Endothelial cell of umbilical vein (primary cell): ENCODE results near the gene CBLL1. TPM values are rescaled to one million over a fixed set of nuclear protein-coding genes. Genes with fewer than 3 reads are reported as not detected.

Experiments
- BruUV-seq: library from RNA; stranded (reverse); fragments of 400-500 nt; replicated peaks from 2 replicates; lab custom pipeline; 2021; lab: Mats Ljungman, UMichigan
- CTCF ChIA-PET: fragments of 300-600, 350-600 bp; sonication (Branson Sonifier 250); formaldehyde crosslinking; loops from one replicate; lab custom pipeline; 2021; ENCODE audit warnings: antibody characterized with exemption, inconsistent platforms; lab: Charles Lee
- POLR2A ChIA-PET: fragments of 300-600, 350-600 bp; sonication (Branson Sonifier 250); formaldehyde crosslinking; loops from one replicate; lab custom pipeline; 2021; ENCODE audit warnings: antibody characterized with exemption, inconsistent platforms; lab: Charles Lee
- DNase-seq: peaks from one replicate; pipeline ENCODE4 v3.0.0-alpha.2; 2011; ENCODE audit warnings: low read depth, low spot score
- FAIRE-seq: peaks from 2 replicates; lab custom pipeline; 2011; peaks lifted over from hg19 to GRCh38; lab: Jason Lieb, UNC
- H2AFZ ChIP-seq: 2 replicates; pipeline ENCODE4 v1.6.0; 2012; ENCODE audit warnings: low read depth, low read length, control low read depth, inconsistent platforms
- H3K27ac ChIP-seq: 2 replicates; pipeline ENCODE4 v1.5.1; 2011; ENCODE audit warnings: low read depth, mild to moderate bottlenecking, control low read depth, low read length, moderate library complexity; ENCODE audit not compliant: insufficient read depth
- H3K27me3 ChIP-seq, 2 experiments: 2 replicates each; pipeline versions ENCODE4 v1.6.0 to v1.6.1; 2011; ENCODE audit warnings: low read length in 2 of 2, mixed read lengths in 1 of 2; ENCODE audit not compliant: control insufficient read depth in 2 of 2, insufficient read depth in 2 of 2
- H3K36me3 ChIP-seq, 2 experiments: 2 replicates in 1 of 2; 3 replicates in 1 of 2; pipeline ENCODE4 v1.5.1; 2011; ENCODE audit warnings: low read length in 2 of 2, mild to moderate bottlenecking in 1 of 2, moderate library complexity in 1 of 2; ENCODE audit not compliant: control insufficient read depth in 2 of 2, insufficient read depth in 2 of 2; ENCODE audit errors: extremely low read depth in 1 of 2
- H3K4me1 ChIP-seq: 3 replicates; pipeline ENCODE4 v1.5.1; 2011; ENCODE audit warnings: mild to moderate bottlenecking, low read length; ENCODE audit not compliant: control insufficient read depth, insufficient read depth; ENCODE audit errors: extremely low read depth
- H3K4me2 ChIP-seq: 2 replicates; pipeline ENCODE4 v1.6.1; 2011; ENCODE audit warnings: low read length, control low read depth, mixed read lengths; ENCODE audit not compliant: insufficient read depth
- H3K4me3 ChIP-seq, 3 experiments: fragments of 200-600 bp in 1 of 3; sonication (generic), shearing (Covaris generic) in 1 of 3; replicated peaks in 1 of 3; 2 replicates each; pipeline ENCODE4 v1.5.1; 2011 to 2016; ENCODE audit warnings: control low read depth in 3 of 3, low read length in 3 of 3, mild to moderate bottlenecking in 2 of 3, inconsistent platforms in 1 of 3, low read depth in 1 of 3, moderate library complexity in 1 of 3; ENCODE audit not compliant: insufficient read depth in 1 of 3
- H3K79me2 ChIP-seq: 2 replicates; pipeline ENCODE4 v1.6.0; 2012; ENCODE audit warnings: low read length, inconsistent platforms; ENCODE audit not compliant: control insufficient read depth, insufficient read depth
- H3K9ac ChIP-seq: replicated peaks from 2 replicates; pipeline ENCODE3; 2011; ENCODE audit warnings: low read length, control low read depth; ENCODE audit not compliant: insufficient read depth; ENCODE audit errors: extremely low read depth
- H3K9me1 ChIP-seq: replicated peaks from 3 replicates; pipeline ENCODE4 v1.6.0; 2011; ENCODE audit warnings: mild to moderate bottlenecking, low read length; ENCODE audit not compliant: control insufficient read depth, insufficient read depth; ENCODE audit errors: extremely low read depth
- H3K9me3 ChIP-seq: replicated peaks from 2 replicates; pipeline ENCODE4 v1.5.1; 2012; ENCODE audit warnings: low read length, inconsistent platforms; ENCODE audit not compliant: control insufficient read depth, insufficient read depth
- H4K20me1 ChIP-seq: replicated peaks from 2 replicates; pipeline ENCODE3; 2011; ENCODE audit warnings: mild to moderate bottlenecking, low read length; ENCODE audit not compliant: control insufficient read depth, insufficient read depth; ENCODE audit errors: extremely low read depth
- CTCF ChIP-seq, 2 donors: IDR thresholded peaks; 1 replicate in 1 of 2; 2 replicates in 1 of 2; pipeline ENCODE4 v1.5.1; 2011; ENCODE audit warnings: low read length in 2 of 2, mild to moderate bottlenecking in 2 of 2, moderate library complexity in 2 of 2, control low read depth in 1 of 2, inconsistent platforms in 1 of 2, low read depth in 1 of 2; ENCODE audit not compliant: insufficient read depth in 1 of 2; ENCODE audit errors: extremely low read depth in 1 of 2
- EZH2 ChIP-seq: IDR thresholded peaks from 2 replicates; pipeline ENCODE4 v1.6.1; 2012; ENCODE audit warnings: borderline replicate concordance, low read depth, mild to moderate bottlenecking, moderate library complexity, low read length, inconsistent platforms; ENCODE audit not compliant: severe bottlenecking
- FOS ChIP-seq: IDR thresholded peaks from 2 replicates; pipeline ENCODE4 v1.6.1; 2011; ENCODE audit warnings: mild to moderate bottlenecking, low read length, moderate library complexity, borderline replicate concordance; ENCODE audit not compliant: insufficient read depth
- GATA2 ChIP-seq: IDR thresholded peaks from 2 replicates; pipeline ENCODE4 v1.7.0; 2011; ENCODE audit warnings: low read depth, mild to moderate bottlenecking, moderate library complexity, mixed read lengths, low read length; ENCODE audit not compliant: insufficient read length, insufficient read depth
- JUN ChIP-seq: IDR thresholded peaks from 2 replicates; pipeline ENCODE4 v1.6.1; 2011; ENCODE audit warnings: borderline replicate concordance, low read depth; ENCODE audit not compliant: insufficient read length, insufficient read depth
- MAX ChIP-seq: IDR thresholded peaks from 2 replicates; pipeline ENCODE4 v1.6.1; 2011; ENCODE audit not compliant: insufficient read depth, insufficient read length
- MYC ChIP-seq: IDR thresholded peaks from one replicate; pipeline ENCODE4 v1.6.1; 2011; ENCODE audit warnings: mild to moderate bottlenecking, low read depth, low read length
- POLR2A ChIP-seq: IDR thresholded peaks from 2 replicates; pipeline ENCODE4 v1.6.1; 2012; ENCODE audit warnings: low read depth, mild to moderate bottlenecking, control low read depth, low read length
- POLR2AphosphoS5 ChIP-seq: IDR thresholded peaks from 2 replicates; pipeline ENCODE4 v1.6.1; 2012; ENCODE audit warnings: low read depth, mild to moderate bottlenecking, control low read depth, low read length, moderate library complexity; ENCODE audit not compliant: insufficient read depth
- dilution Hi-C: fragments of 300-500 bp; cut with MboI; formaldehyde crosslinking; loops from one replicate; pipeline ENCODE4 v1.15.0; 2019; ENCODE audit warnings: low sequenced_read_pairs; ENCODE audit not compliant: extremely low pct_ligation_motif_present
- intact Hi-C: fragments of 100-400 bp; cut with micrococcal nuclease; formaldehyde crosslinking; loops from one replicate; pipeline ENCODE4 v1.10.0; 2022
- polyA plus RNA-seq, 4 experiments: library from polyadenylated mRNA; depleted of rRNA in 3 of 4; stranded (reverse) in 3 of 4; unstranded in 1 of 4; fragments of >200 nt; gene quantifications; 2 replicates each; pipeline versions ENCODE4 v1.2.1 to v1.2.3, GENCODE V29; 2011 to 2012; ENCODE audit warnings: missing spikeins in 1 of 4
- total RNA-seq: library from RNA; stranded (reverse); gene quantifications from 2 replicates; pipeline ENCODE4 v1.2.3, GENCODE V29; 2021

CBLL1 gene
- total and polyA plus RNA-seq, 2 donors (not counting 3 experiments of a cell fraction or from before 2014, with no cell fraction given), result 23.1 to 30.6 TPM

GRCh38 chr7:107810626-107811025 is 66.7 kb downstream of the CBLL1 start:
- ChIA-PET CTCF (no interaction called here), POLR2A (no interaction called here)
- intact Hi-C loops, result no loop called here
- Histone ChIP-seq H3K4me2 (no peak overlapping the region), H3K4me3 (no peak overlapping the region), H3K9ac (no peak overlapping the region), H3K9me3 (no peaks in the 10 kb centered on the region), H3K27me3 (peaks cover 0 to 2% of the 10 kb centered on the region in 2 experiments), H3K79me2 (no peaks in the 10 kb centered on the region), H3K9me1 (no peaks in the 10 kb centered on the region), H2AFZ (no peak overlapping the region), H3K36me3 (no peaks in the 10 kb centered on the region), H4K20me1 (no peaks in the 10 kb centered on the region), H3K4me1 (no peaks in the 10 kb centered on the region), H3K27ac (no peak overlapping the region)
- no peak for DNase-seq
- FAIRE-seq, result no peak
- no TSS peak for BruUV-seq
- dilution Hi-C loops, result no loop called here
- no peak for TF ChIP-seq MAX
- TF ChIP-seq GATA2, result no peak
- TF ChIP-seq POLR2AphosphoS5, result no peak
- TF ChIP-seq POLR2A, result no peak
- TF ChIP-seq EZH2, result no peak
- TF ChIP-seq JUN, result no peak
- no peak for TF ChIP-seq CTCF (IDR thresholded peaks at IDR 0.05; ENCODE audit: extremely low read depth in 1 of 2, insufficient read depth in 1 of 2, low read depth in 1 of 2, low read length in 2 of 2)
- no peak for TF ChIP-seq FOS
- no peak for TF ChIP-seq MYC

Other genes with a start within 250 kb of the CBLL1 start
- 42.4 and 45.3 TPM in 2 replicates for gene COG5, start 180.2 kb upstream of the CBLL1 start, total RNA-seq
- 18.0 and 18.8 TPM in 2 replicates for gene COG5, start 180.2 kb upstream of the CBLL1 start, polyA plus RNA-seq
- 9.6 and 9.8 TPM in 2 replicates for gene DUS4L, start 180.2 kb upstream of the CBLL1 start, total RNA-seq
- 1.7 and 2.5 TPM in 2 replicates for gene DUS4L, start 180.2 kb upstream of the CBLL1 start, polyA plus RNA-seq
- gene BCAP29, start 163.9 kb upstream of the CBLL1 start, total RNA-seq, result 162 and 175 TPM in 2 replicates
- 53.1 and 122 TPM in 2 replicates for gene BCAP29, start 163.9 kb upstream of the CBLL1 start, polyA plus RNA-seq
- 0.77 and 1.3 TPM in 2 replicates for gene SLC26A4, start 83.3 kb upstream of the CBLL1 start, total RNA-seq
- gene SLC26A4, start 83.3 kb upstream of the CBLL1 start, polyA plus RNA-seq, result 0.49 and 0.79 TPM in 2 replicates
- not detected in 2 replicates for gene SLC26A3, start 59.1 kb downstream of the CBLL1 start, total RNA-seq
- not detected in 2 replicates for gene SLC26A3, start 59.1 kb downstream of the CBLL1 start, polyA plus RNA-seq
- 61.7 and 77.4 TPM in 2 replicates for gene DLD, start 147.0 kb downstream of the CBLL1 start, total RNA-seq
- 72.0 and 95.0 TPM in 2 replicates for gene DLD, start 147.0 kb downstream of the CBLL1 start, polyA plus RNA-seq